Calu3 (cell line): ENCODE data around the gene ADTRP. TPM values are rescaled to one million over a fixed set of nuclear protein-coding genes. Genes with fewer than 3 reads are reported as not detected.

Source experiments
- BruUV-seq: library from RNA; stranded (reverse); fragments of 400-500 nt; replicated peaks from 2 replicates; lab custom pipeline; 2021; lab: Mats Ljungman, UMichigan
- CTCF ChIA-PET: fragments of 300-600 bp; sonication (Branson Sonifier 250); formaldehyde crosslinking; loops from one replicate; lab custom pipeline; 2022; ENCODE audit warnings: antibody characterized with exemption; lab: Charles Lee
- DNase-seq: peaks from one replicate; pipeline ENCODE4 v3.0.0; 2022
- H3K27ac Mint-ChIP-seq: one replicate; pipeline ENCODE4 v1.8.0; 2022; ENCODE audit warnings: mixed read lengths; ENCODE audit not compliant: unreplicated experiment
- H3K27me3 Mint-ChIP-seq: one replicate; pipeline ENCODE4 v1.8.0; 2022; ENCODE audit warnings: mixed read lengths; ENCODE audit not compliant: unreplicated experiment
- H3K36me3 Mint-ChIP-seq: one replicate; pipeline ENCODE4 v1.8.0; 2022; ENCODE audit warnings: mild to moderate bottlenecking, moderate library complexity, mixed read lengths; ENCODE audit not compliant: insufficient read depth, unreplicated experiment
- H3K4me1 Mint-ChIP-seq: one replicate; pipeline ENCODE4 v1.8.0; 2022; ENCODE audit warnings: mild to moderate bottlenecking, low read depth, mixed read lengths; ENCODE audit not compliant: unreplicated experiment
- H3K4me3 Mint-ChIP-seq: one replicate; pipeline ENCODE4 v1.8.0; 2022; ENCODE audit warnings: mild to moderate bottlenecking, low read depth, moderate library complexity, mixed read lengths; ENCODE audit not compliant: unreplicated experiment
- H3K9me3 Mint-ChIP-seq: one replicate; pipeline ENCODE4 v1.8.0; 2022; ENCODE audit warnings: low read depth, mixed read lengths; ENCODE audit not compliant: unreplicated experiment
- intact Hi-C: fragments of 100-400 bp; cut with micrococcal nuclease; formaldehyde crosslinking; loops from one replicate; pipeline ENCODE4 v1.10.0; 2022; ENCODE audit not compliant: unreplicated experiment
- total RNA-seq: library from RNA; stranded (reverse); gene quantifications from 2 replicates; pipeline ENCODE4 v1.2.3, GENCODE V29; 2022
- TF ChIP-seq, protein P1 (sequence below): fragments of 200-600 bp; IDR thresholded peaks from one replicate; pipeline ENCODE4 v1.8.0; 2022; ENCODE audit warnings: antibody characterized with exemption; ENCODE audit not compliant: unreplicated experiment

ADTRP gene
- total RNA-seq, 1 experiment from 2014 or later = 0.54 TPM

DNA sequence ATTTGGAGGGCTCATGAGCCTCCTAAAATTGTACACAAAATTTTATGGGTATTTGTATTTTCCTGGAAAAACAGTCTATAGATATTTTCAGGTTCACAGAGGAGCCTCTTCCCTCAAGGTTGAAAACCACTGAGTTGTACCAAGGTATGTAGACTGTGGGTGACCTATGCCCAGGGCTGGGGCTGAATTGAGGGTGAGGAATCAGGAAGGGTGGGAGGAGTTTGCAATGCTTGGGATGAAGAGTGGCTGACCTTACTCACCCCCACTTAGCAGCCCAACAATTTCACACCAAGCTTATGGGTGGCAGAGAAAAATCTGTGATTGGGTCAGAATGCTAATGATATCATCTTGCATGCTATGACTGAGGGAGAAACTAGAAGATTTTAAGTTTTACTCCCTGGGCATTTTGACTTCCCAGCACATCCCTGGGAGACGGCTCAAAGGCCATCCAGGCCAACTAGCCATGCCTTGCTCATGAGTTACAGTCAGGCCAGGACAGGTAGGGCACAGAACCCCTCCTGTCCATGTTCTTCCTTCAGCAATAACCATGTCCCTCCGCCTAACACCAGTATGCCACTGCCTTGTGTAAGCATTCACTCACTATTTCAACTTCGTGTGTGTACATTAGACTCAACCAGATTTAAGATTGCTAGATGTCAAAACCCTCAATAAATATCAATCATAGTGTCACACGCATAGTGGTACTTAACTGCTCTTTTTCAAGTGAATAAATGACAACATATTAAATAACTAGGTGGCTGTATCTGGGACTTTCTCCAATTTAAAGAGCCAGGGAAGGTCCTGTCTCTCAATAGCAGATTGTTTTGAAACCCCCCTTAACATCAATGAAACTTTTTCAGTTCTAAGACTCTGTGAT, 16.6 kb downstream of the ADTRP start:
- Mint-ChIP-seq H3K4me1 (peaks cover 71% of the 10 kb centered on the region), H3K27me3 (no peaks in the 10 kb centered on the region), H3K4me3 (no peak overlapping the region), H3K9me3 (peaks cover 4% of the 10 kb centered on the region), H3K36me3 (peaks cover 5% of the 10 kb centered on the region), H3K27ac (peak overlapping the region; percentile 77)
- intact Hi-C loops = loop anchor here (10.0 kb wide), 1 partner anchor 57 kb away; no protein-coding TSS in a partner anchor
- DNase-seq = peak; percentile 25
- CTCF ChIA-PET = no interaction called here
- BruUV-seq = no TSS peak
- TF ChIP-seq, protein P1, sequence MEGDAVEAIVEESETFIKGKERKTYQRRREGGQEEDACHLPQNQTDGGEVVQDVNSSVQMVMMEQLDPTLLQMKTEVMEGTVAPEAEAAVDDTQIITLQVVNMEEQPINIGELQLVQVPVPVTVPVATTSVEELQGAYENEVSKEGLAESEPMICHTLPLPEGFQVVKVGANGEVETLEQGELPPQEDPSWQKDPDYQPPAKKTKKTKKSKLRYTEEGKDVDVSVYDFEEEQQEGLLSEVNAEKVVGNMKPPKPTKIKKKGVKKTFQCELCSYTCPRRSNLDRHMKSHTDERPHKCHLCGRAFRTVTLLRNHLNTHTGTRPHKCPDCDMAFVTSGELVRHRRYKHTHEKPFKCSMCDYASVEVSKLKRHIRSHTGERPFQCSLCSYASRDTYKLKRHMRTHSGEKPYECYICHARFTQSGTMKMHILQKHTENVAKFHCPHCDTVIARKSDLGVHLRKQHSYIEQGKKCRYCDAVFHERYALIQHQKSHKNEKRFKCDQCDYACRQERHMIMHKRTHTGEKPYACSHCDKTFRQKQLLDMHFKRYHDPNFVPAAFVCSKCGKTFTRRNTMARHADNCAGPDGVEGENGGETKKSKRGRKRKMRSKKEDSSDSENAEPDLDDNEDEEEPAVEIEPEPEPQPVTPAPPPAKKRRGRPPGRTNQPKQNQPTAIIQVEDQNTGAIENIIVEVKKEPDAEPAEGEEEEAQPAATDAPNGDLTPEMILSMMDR = no peak

DNA sequence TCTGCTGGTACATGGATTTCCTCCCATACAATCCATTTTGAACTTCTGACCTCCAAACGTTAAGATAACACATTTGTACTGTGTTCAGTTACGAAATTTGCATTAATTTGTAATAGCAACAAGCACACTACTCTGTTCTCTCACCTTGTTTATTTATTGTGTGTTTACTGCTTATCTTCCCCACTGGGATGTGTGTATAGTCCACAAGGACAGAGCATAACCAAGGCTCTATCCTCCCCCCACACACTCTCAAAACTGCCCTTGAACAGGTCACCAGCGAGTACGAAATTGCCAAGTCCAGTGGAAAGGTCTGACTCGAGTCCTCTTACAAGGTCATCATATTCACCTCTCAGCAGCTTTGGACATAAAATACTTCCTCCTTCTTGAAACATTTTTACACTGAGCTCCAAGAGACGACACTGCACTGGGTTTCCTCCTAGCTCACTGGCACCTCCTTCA, 18.6 kb downstream of the ADTRP start:
- no TSS peak for BruUV-seq
- Mint-ChIP-seq H3K4me1 (peaks cover 56% of the 10 kb centered on the region), H3K36me3 (peaks cover 5% of the 10 kb centered on the region), H3K4me3 (no peak overlapping the region), H3K27me3 (no peaks in the 10 kb centered on the region), H3K27ac (no peak overlapping the region), H3K9me3 (peaks cover 4% of the 10 kb centered on the region)
- intact Hi-C loops = loop anchor here (10.0 kb wide), 1 partner anchor 55 kb away; no protein-coding TSS in a partner anchor
- TF ChIP-seq, protein P1 = no peak
- CTCF ChIA-PET = no interaction called here
- DNase-seq = no peak

DNA sequence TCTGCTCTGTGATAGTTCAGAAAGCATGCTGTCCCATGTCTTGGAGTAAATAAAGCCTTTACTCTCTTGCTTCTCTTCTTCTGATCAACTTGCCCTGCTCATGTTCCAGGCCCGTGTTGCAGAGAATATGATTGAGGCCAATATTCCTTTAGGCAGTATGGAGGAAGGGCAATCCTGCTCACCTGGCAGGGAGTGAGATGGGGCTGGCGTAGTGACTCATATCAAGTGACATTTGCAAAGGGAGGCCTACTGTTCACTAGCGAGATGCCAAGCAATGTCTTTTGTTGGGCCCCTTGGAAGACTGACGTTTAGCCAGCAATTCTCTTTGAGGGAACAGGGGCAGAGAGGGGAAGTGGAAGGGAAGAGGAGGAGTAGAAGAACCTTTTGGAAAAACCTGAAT, 19.7 kb downstream of the ADTRP start:
- TF ChIP-seq, protein P1 = no peak
- peaks cover 4% of the 10 kb centered on the region for H3K9me3 Mint-ChIP-seq
- no peak overlapping the region for H3K27ac Mint-ChIP-seq
- H3K4me3 Mint-ChIP-seq = no peak overlapping the region
- no peaks in the 10 kb centered on the region for H3K27me3 Mint-ChIP-seq
- peaks cover 46% of the 10 kb centered on the region for H3K4me1 Mint-ChIP-seq
- no TSS peak for BruUV-seq
- CTCF ChIA-PET = no interaction called here
- DNase-seq = no peak
- intact Hi-C loops = no loop called here
- H3K36me3 Mint-ChIP-seq = peaks cover 5% of the 10 kb centered on the region

DNA sequence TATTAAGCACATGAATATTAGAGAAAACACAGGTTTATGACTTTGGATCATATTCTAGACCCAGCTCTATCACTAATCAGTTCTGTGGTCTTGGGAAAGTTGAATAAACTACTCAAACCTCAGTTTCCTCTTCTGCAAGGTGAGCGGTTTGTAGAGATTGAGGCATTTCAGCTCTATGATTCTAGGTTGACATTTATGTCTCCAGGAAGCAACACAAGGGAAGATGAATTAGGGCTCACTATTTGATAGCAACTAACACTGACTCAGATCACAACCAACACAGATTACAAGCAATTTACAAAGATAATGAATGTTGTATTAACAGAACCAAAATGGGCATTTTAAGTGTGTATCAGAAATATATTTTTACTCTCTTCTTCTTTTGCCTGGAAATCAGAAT, 21.9 kb downstream of the ADTRP start:
- no peak overlapping the region for H3K27ac Mint-ChIP-seq
- intact Hi-C loops = no loop called here

More for the DNA sequence above, 21.9 kb downstream of the ADTRP start:
- no peaks in the 10 kb centered on the region for H3K36me3 Mint-ChIP-seq
- H3K4me3 Mint-ChIP-seq = no peak overlapping the region
- no peak for DNase-seq
- BruUV-seq = no TSS peak
- peaks cover 25% of the 10 kb centered on the region for H3K4me1 Mint-ChIP-seq
- TF ChIP-seq, protein P1 = no peak
- CTCF ChIA-PET = no interaction called here
- no peaks in the 10 kb centered on the region for H3K27me3 Mint-ChIP-seq
- peaks cover 4% of the 10 kb centered on the region for H3K9me3 Mint-ChIP-seq
